ENCODE results near the gene ICOS. TPM values are rescaled to one million over a fixed set of nuclear protein-coding genes. Genes with fewer than 3 reads are reported as not detected.

Gene ICOS
- total RNA-seq, 1 experiment from 2014 or later, result 0.18 TPM

GRCh38 chr2:203994735-203995134 lies 58.2 kb downstream of the ICOS start:
- Histone ChIP-seq H3K9me3 (ENCODE audit: control insufficient read depth, insufficient read depth, low read depth, low read length) (no peaks in the 10 kb centered on the region), H3K27ac (ENCODE audit: low read length) (no peak overlapping the region), H3K4me1 (ENCODE audit: control insufficient read depth, insufficient read depth, low read length) (no peaks in the 10 kb centered on the region), H3K27me3 (ENCODE audit: control insufficient read depth, insufficient read depth, low read length) (peaks cover 3% of the 10 kb centered on the region), H3K36me3 (ENCODE audit: control insufficient read depth, insufficient read depth, low read length) (no peaks in the 10 kb centered on the region), H3K4me3 (ENCODE audit: low read depth in 2 of 2, low read length in 2 of 2) (no peak overlapping the region)
- in situ Hi-C loops (cut with HindIII; ENCODE audit: low pct_unique_long_range_greater_than_20kb, low sequenced_read_pairs), result no loop called here
- DNase-seq (ENCODE audit: low read depth, low spot score) (no peak), ATAC-seq (no peak)
- POLR2A ChIA-PET, result no interaction called here
- CTCF ChIA-PET, result no interaction called here
- no TSS peak for BruUV-seq (replicated peaks)
- TF ChIP-seq TCF7L2 (IDR thresholded peaks at IDR 0.05; ENCODE audit: low read depth, low read length) (no peak), POLR2AphosphoS5 (IDR thresholded peaks at IDR 0.05; ENCODE audit: low read depth, low read length) (no peak), REST (IDR thresholded peaks at IDR 0.05; ENCODE audit: insufficient read depth in 1 of 2, low read depth in 2 of 2, low read length in 1 of 2) (no peak), CTCF (IDR thresholded peaks at IDR 0.05) (no peak), SIN3A (IDR thresholded peaks at IDR 0.05; ENCODE audit: borderline replicate concordance, insufficient read depth, low read depth, low read length) (no peak)
- intact Hi-C loops (cut with micrococcal nuclease; ENCODE audit: unreplicated experiment), result no loop called here

DNA sequence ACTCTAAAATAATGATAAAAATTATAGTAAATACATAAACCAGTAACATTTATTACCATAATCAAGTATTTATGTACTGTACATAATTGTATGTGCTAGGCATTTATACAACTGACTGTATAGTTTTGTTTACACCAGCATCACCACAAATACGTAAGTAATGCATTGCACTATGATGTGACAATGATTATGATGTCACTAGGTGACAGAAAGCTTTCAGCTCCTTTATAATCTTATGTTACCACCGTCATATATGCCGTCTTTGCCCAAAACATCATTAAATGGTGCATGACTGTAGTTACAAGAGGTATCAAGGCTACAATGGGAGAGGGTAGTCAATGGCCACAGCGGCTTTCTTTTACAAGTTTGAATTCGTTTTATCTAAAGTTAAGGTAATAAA lies 60.1 kb downstream of the ICOS start:
- CTCF ChIA-PET, result no interaction called here
- Histone ChIP-seq H3K4me1 (ENCODE audit: control insufficient read depth, insufficient read depth, low read length) (no peaks in the 10 kb centered on the region), H3K4me3 (ENCODE audit: low read depth in 2 of 2, low read length in 2 of 2) (no peak overlapping the region), H3K9me3 (ENCODE audit: control insufficient read depth, insufficient read depth, low read depth, low read length) (no peaks in the 10 kb centered on the region), H3K27me3 (ENCODE audit: control insufficient read depth, insufficient read depth, low read length) (peaks cover 3% of the 10 kb centered on the region; the same call in 1 of the 2 replicates), H3K36me3 (ENCODE audit: control insufficient read depth, insufficient read depth, low read length) (no peaks in the 10 kb centered on the region), H3K27ac (ENCODE audit: low read length) (no peak overlapping the region)
- POLR2A ChIA-PET, result no interaction called here
- no peak for ATAC-seq
- BruUV-seq (replicated peaks), result no TSS peak
- intact Hi-C loops (cut with micrococcal nuclease; ENCODE audit: unreplicated experiment), result no loop called here
- no peak for DNase-seq (ENCODE audit: low read depth, low spot score)
- TF ChIP-seq REST (IDR thresholded peaks at IDR 0.05; ENCODE audit: insufficient read depth in 1 of 2, low read depth in 2 of 2, low read length in 1 of 2), result no peak
- in situ Hi-C loops (cut with HindIII; ENCODE audit: low pct_unique_long_range_greater_than_20kb, low sequenced_read_pairs), result no loop called here
